SU-DHL-6 (cell line): Measurements from ENCODE around the gene SEH1L.

ENCODE experiments used
- EZH2phosphoT487 ChIP-seq: fragments of 200-600 bp; sonication (generic), shearing (Covaris generic); conservative IDR thresholded peaks from 2 replicates; pipeline ENCODE4 v1.6.1; 2018; ENCODE audit warnings: mild to moderate bottlenecking, antibody characterized with exemption, low read length, moderate library complexity, mixed read lengths
- TF ChIP-seq, protein P1 (sequence below): fragments of 200-600 bp; sonication (generic); IDR thresholded peaks from one replicate; pipeline ENCODE4 v1.5.1; 2017; ENCODE audit warnings: antibody characterized with exemption, mild to moderate bottlenecking, low read length, moderate library complexity; ENCODE audit not compliant: insufficient read depth, poor library complexity, severe bottlenecking

DNA sequence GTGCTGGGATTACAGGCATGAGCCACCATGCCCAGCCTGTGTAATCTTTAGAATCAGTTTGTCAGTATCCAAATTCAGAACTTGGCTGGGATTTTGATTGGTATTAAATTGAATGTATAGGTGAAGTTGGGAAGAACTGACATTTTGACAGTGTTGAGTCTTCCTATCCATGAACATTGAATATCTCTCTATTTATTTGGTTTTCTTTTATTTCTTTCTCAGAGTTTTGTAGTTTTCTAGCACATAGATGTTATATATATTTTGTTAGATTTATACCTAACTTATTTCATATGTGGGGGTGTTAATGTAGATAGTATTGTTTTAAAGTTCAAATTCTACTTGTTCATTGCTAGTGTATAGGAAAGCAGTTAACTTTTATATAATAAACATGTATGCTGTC is 74.8 kb downstream of the SEH1L start:
- TF ChIP-seq, protein P1, sequence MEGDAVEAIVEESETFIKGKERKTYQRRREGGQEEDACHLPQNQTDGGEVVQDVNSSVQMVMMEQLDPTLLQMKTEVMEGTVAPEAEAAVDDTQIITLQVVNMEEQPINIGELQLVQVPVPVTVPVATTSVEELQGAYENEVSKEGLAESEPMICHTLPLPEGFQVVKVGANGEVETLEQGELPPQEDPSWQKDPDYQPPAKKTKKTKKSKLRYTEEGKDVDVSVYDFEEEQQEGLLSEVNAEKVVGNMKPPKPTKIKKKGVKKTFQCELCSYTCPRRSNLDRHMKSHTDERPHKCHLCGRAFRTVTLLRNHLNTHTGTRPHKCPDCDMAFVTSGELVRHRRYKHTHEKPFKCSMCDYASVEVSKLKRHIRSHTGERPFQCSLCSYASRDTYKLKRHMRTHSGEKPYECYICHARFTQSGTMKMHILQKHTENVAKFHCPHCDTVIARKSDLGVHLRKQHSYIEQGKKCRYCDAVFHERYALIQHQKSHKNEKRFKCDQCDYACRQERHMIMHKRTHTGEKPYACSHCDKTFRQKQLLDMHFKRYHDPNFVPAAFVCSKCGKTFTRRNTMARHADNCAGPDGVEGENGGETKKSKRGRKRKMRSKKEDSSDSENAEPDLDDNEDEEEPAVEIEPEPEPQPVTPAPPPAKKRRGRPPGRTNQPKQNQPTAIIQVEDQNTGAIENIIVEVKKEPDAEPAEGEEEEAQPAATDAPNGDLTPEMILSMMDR = no peak
- TF ChIP-seq EZH2phosphoT487 = no peak
